ENCODE results near the gene ARFGEF2.

Gene ARFGEF2

GRCh38 chr20:49037962-49038387 lies 116.5 kb downstream of the ARFGEF2 start:
- TF ChIP-seq, protein P1, sequence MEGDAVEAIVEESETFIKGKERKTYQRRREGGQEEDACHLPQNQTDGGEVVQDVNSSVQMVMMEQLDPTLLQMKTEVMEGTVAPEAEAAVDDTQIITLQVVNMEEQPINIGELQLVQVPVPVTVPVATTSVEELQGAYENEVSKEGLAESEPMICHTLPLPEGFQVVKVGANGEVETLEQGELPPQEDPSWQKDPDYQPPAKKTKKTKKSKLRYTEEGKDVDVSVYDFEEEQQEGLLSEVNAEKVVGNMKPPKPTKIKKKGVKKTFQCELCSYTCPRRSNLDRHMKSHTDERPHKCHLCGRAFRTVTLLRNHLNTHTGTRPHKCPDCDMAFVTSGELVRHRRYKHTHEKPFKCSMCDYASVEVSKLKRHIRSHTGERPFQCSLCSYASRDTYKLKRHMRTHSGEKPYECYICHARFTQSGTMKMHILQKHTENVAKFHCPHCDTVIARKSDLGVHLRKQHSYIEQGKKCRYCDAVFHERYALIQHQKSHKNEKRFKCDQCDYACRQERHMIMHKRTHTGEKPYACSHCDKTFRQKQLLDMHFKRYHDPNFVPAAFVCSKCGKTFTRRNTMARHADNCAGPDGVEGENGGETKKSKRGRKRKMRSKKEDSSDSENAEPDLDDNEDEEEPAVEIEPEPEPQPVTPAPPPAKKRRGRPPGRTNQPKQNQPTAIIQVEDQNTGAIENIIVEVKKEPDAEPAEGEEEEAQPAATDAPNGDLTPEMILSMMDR (IDR thresholded peaks at IDR 0.05) = no peak
- TF ChIP-seq ZFX (IDR thresholded peaks at IDR 0.05; ENCODE audit: borderline replicate concordance) = no peak
- H3K27ac ChIP-seq = no peak overlapping the region

DNA sequence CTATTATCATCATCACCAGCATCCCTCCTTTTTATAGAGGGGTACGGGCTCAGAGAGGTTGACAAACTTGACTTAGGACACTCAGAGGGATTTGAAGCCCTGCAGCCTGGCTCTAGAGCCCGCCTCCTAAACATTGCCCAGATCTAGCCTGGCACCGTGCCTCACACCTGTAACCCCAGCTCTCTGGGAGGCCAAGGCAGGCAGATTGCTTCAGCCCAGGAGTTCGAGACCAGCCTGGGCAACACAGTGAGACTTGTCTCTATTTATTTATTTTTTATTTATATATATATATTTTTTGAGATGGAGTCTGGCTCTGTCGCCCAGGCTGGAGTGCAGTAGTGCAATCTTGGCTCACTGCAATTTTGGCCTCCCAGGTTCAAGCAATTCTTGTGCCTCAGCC lies 118.3 kb downstream of the ARFGEF2 start:
- TF ChIP-seq, protein P1 (IDR thresholded peaks at IDR 0.05) = no peak
- no peak for TF ChIP-seq ZFX (IDR thresholded peaks at IDR 0.05; ENCODE audit: borderline replicate concordance)

GRCh38 chr20:49043000-49043399 lies 121.5 kb downstream of the ARFGEF2 start:
- no peak overlapping the region for H3K27ac ChIP-seq
- TF ChIP-seq ZFX (IDR thresholded peaks at IDR 0.05; ENCODE audit: borderline replicate concordance) = no peak
- TF ChIP-seq, protein P1 (IDR thresholded peaks at IDR 0.05) = no peak

More for the DNA sequence above, 118.3 kb downstream of the ARFGEF2 start:
- no peak overlapping the region for H3K27ac ChIP-seq

GRCh38 chr20:49045440-49046086 lies 124.1 kb downstream of the ARFGEF2 start:
- TF ChIP-seq, protein P1 (IDR thresholded peaks at IDR 0.05) = no peak
- H3K27ac ChIP-seq = peak overlapping the region; percentile 87

- 0 out of 2 replicates have a peak, but pooled peaks have one; percentile 21 for TF ChIP-seq ZFX (IDR thresholded peaks at IDR 0.05; ENCODE audit: borderline replicate concordance)
- TF ChIP-seq, protein P1 (IDR thresholded peaks at IDR 0.05) = no peak
- H3K27ac ChIP-seq = peak within 1 kb of the TSS; percentile 87
These were observed 124.8 kb downstream of the ARFGEF2 start, which contains the start of gene CSE1L for GRCh38 chr20:49046087-49046900. CSE1L (plus strand) TSS chr20:49046312; CDS start chr20:49058464, 12,152 bp downstream.

GRCh38 chr20:49052334-49052733 lies 130.8 kb downstream of the ARFGEF2 start:
- H3K27ac ChIP-seq = no peak overlapping the region

More at GRCh38 chr20:49052334-49052733, 130.8 kb downstream of the ARFGEF2 start:
- TF ChIP-seq, protein P1 (IDR thresholded peaks at IDR 0.05) = no peak
- TF ChIP-seq ZFX (IDR thresholded peaks at IDR 0.05; ENCODE audit: borderline replicate concordance) = no peak
